Stimulated activated CD4-positive, alpha-beta T cell treated with anti-CD3 and anti-CD28 coated beads, Interleukin-12 subunit alpha, Interleukin-12 subunit beta, amount 100 ng/mL, for 4 hours (primary cell): ENCODE measurements around the gene ANP32D.
"Not testable (repeated sequence)": the region's sequence is repeated elsewhere in the genome, so short reads cannot be mapped to it uniquely, and the experiment has no call there.

ENCODE experiments used
- DNase-seq: peaks from one replicate; pipeline ENCODE4 v3.0.0-alpha.2; 2020

The ANP32D gene

DNA sequence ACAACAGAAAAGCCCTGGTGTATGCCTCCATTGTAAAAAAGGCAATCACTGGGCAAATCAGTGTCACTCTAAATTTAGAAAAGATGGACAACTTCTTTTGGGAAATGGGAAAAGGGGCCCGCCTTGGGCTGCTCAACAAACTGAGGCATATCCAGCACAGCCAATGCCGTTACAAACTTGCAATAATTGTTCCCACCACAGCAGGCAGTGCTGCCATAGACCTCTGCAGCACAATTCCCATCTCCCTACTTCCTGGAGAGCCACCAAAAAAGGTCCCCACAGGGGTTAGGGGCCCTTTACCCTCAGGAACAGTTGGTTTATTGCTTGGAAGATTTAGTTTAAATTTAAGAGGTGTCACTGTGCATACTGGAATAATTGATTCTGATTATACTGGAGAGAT is 36.6 kb downstream of the ANP32D start:
- DNase-seq = no peak

DNA sequence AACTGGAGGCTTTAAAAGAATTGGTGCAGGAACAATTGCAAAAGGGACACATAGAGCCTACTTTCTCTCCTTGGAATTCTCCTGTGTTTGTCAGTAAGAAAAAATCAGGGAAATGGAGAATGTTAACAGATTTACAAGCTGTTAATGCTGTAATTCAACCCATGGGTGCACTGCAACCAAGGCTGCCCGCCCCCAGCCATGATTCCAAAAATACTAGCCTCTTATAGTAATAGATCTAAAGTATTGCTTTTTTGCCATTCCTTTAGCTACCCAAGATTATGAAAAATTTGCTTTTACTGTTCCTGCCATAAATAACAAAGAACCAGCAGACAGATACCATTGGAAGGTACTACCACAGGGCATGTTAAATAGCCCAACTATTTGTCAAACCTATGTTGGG is 37.8 kb downstream of the ANP32D start:
- no peak for DNase-seq

DNA sequence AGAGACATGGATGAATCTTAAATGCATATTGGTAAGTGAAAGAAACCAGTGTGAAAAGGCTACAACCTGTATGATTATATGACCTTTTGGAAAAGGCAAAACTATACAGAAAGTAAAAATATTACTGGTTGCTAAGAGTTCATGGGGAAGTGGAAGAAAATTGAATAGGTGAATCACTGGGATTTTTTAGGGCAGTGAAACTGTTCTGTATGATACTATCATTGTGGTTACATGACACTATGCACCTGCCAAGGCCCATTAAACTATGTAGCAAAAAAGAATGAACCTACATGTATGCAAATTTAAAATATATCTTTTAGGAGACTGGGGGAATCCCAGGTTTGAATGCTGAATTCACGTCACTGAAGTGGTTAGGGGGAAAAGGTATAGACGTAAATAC is 40.5 kb downstream of the ANP32D start:
- no peak for DNase-seq

DNA sequence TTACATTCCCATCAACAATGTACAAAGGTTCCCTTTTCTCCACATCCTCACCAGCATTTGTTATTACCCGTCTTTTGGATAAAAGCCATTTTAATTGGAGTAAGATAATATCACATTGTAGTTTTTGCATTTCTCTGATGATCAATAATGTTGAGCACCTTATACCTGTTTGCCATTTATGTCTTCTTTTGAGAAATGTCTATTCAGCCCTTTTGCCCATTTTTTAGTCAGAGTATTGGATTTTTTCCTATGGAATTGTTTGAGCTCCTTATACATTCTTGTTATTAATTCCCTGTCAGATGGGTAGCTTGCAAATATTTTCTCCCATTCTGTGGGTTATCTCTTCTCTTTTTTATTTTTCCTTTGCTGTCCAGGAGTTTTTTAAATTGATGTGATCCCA is 42.4 kb downstream of the ANP32D start:
- DNase-seq = no peak

DNA sequence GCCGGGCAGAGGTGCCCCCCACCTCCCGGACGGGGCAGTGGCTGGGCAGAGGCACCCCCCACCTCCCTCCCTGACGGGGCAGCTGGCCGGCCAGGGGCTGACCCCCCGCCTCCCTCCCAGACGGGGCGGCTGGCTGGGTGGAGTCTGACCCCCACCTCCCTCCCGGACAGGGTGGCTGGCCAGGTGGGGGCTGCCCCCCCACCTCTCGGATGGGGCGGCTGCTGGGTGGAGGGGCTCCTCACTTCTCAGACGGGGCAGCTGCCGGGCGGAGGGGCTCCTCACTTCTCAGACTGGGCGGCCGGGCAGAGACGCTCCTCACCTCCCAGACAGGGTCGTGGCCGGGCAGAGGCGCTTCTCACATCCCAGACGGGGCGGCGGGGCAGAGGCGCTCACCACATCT is 48.0 kb downstream of the ANP32D start:
- not testable (repeated sequence) for DNase-seq
